HG03103 (cell line): Measurements from ENCODE around the gene ARHGAP9.
"Not testable (repeated sequence)": the region's sequence is repeated elsewhere in the genome, so short reads cannot be mapped to it uniquely, and the experiment has no call there.

ENCODE experiments used
- ATAC-seq: cut with Tn5 transposase; IDR thresholded peaks from one replicate; pipeline ENCODE4 v1.9.1; 2021; ENCODE audit warnings: low read depth; ENCODE audit not compliant: unreplicated experiment

Gene ARHGAP9

DNA sequence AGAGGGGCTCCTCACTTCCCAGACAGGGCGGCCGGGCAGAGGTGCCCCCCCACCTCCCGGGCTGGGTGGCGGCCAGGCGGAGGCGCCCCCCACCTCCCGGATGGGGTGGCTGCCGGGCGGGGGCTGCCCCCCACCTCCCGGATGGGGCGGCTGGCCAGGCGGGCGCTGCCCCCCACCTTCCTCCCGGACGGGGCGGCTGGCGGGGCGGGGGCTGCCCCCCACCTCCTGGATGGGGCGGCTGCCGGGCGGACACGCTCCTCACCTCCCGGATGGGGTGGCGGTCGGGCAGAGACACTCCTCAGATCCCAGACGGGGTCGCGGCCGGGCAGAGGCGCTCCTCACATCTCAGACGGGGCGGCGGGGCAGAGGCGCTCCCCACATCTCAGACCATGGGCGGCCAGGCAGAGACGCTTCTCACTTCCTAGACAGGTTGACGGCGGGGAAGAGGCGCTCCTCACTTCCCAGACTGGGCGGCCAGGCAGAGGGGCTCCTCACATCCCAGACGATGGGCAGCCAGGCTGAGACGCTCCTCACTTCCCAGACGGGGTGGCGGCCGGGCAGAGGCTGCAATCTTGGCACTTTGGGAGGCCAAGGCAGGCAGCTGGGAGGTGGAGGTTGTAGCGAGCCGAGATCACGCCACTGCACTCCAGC is 15.5 kb upstream of the ARHGAP9 start:
- not testable (repeated sequence) for ATAC-seq

DNA sequence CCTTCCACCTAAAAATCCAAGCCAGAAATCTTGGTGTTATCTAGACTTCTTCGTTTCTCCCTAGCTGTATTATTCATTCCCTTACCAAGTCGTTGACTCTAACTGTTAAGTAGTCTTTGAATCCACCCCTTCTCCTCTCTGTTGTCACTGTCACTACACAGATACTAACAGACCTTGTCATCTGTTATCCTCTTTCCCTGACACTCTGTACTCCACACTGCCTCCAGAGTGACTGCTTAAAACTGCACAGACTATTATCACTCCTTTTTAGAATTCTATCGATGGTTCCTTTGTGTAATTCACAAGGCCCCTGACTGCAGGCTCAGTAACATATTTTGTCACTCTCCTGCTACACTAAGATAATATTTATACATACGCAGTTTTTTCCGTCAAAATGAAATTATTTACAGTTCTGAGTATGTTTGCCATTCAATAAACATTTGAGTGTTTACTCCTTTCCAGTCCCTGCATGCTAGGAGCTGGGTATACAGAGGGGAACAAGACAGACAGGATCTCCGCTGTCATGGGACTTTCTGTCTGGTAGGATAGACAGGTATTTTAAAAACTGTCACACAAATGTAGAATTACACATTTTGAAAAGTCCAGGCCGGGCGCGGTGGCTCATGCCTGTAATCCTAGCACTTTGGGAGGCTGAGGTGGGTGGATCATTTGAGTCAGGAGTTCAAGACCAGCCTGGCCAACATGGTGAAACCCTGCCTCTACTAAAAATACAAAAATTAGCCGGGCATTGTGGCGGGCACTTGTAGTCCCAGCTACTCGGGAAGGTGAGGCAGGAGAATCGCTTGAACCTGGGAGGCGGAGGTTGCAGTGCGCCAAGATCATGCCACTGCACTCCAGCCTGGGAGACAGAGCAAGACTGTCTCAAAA is 12.0 kb upstream of the ARHGAP9 start:
- ATAC-seq: no peak

GRCh38 chr12:57490126-57490525 is 10.5 kb upstream of the ARHGAP9 start:
- ATAC-seq: no peak

- ATAC-seq: no peak
Observed at GRCh38 chr12:57489157-57489641, 9.5 kb upstream of the ARHGAP9 start.

GRCh38 chr12:57488402-57489156 is 8.9 kb upstream of the ARHGAP9 start:
- no peak for ATAC-seq

- ATAC-seq: peak; percentile 97
Observed at GRCh38 chr12:57487597-57488401, 8.1 kb upstream of the ARHGAP9 start, which contains the start of gene MARS1. MARS1 (plus strand) TSS chr12:57488068; CDS start chr12:57488091, 23 bp downstream.

- no peak for ATAC-seq
Observed at GRCh38 chr12:57487055-57487596, 7.5 kb upstream of the ARHGAP9 start.

- ATAC-seq: no peak
Observed at GRCh38 chr12:57485695-57486094, 6.0 kb upstream of the ARHGAP9 start.

- ATAC-seq: no peak
Observed at GRCh38 chr12:57483466-57483865, 3.8 kb upstream of the ARHGAP9 start.

- no peak for ATAC-seq
Observed at GRCh38 chr12:57481671-57482070, 2.0 kb upstream of the ARHGAP9 start.

- no peak for ATAC-seq
Observed at GRCh38 chr12:57479043-57479375, 657 bp downstream of the ARHGAP9 start.

- ATAC-seq: no peak
Observed at GRCh38 chr12:57477710-57478681, 1.7 kb downstream of the ARHGAP9 start.

DNA sequence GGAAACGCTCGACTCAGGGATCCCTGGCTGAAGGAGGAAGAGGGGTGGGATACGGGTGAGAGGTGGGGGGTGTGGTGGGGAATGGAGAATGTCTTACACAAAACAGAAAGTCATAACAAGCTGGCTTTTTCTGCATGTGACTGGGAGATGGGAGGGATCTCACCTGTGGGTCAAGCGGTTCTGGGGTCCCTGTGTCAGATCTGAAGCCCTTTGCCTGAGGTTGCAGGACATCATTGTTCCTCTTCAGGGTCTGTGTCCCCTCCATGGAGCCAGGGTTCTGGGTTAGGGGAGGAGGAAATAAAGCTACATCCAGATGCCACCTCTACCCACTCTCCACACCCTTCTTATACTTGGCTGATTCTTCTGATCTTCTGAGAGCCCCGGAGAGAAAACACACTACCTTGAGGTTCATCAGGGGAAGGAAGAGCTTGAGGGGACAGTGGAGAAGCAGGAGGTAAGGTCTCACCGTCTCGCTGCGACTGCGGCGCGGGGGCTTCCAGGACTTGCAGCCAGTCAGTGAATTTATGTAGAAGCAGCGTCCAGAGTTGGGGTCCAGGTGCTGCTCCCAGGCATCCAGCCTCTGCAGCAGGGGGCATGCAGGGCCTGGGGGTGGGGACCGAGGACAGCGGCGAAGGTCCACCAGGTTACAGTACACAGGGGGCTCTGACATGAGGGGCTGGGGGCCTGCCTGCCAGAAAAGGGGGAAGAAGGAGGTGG is 2.5 kb downstream of the ARHGAP9 start:
- ATAC-seq: no peak

DNA sequence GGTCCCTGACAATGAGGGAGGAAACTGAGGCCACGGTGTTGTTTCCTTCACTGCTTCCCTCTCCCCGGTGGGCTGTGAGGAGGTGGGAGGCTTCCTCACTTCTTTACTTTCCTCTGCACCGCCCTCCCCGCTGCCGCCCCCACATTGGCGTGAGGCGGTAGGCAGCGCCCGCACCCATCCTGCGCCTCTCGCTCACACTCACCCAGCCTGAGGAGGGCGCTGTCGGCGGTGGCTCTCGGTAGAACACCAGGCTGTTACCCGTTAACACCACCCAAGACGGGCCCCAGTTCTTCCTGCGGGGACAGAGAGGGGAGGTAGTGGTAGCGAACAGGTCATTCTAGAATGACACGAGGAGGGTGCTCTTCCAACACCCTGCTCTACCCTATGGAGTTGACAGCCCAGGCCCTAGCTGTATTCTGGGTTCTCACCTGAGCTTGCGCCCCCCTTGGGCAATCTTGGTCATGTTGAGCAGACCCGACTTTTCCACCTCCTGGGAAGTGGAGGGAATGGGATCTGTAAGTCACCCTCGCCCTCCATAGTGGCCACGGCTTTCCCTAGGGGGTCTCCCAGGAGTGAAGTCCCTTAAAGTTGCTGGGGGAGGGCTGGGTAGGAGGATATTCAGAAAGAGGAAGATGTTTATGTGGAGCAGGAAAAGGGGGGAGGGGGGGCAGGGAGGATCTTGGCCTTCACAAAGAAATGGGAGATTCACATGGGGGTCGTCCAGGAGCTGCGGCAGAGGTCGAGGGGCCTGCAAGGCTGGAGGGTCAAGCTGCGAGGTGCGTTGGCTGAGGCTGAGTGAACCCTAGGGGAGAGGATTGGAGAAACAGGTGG is 3.3 kb downstream of the ARHGAP9 start:
- ATAC-seq: no peak

GRCh38 chr12:57475271-57476161 is 4.2 kb downstream of the ARHGAP9 start:
- no peak for ATAC-seq

DNA sequence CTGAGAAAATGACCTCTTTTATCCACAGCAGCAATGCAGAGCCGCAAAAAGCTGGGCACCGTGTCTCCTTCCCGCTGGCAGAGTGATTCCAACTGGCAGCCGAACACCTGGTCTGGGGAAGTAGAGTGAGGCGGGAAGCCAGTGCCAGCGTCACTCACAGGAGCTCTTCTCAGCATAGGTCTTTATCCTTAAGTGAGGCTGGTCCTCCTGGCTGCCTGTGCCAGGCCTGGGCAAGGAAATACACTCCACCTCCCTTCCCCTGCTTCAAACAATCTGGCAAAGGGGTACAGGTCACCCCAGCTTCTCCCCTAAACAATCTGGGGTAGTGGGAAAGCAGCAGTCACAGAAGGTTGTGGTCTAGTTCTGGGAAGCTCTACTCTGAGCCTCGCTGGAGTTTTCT is 4.8 kb downstream of the ARHGAP9 start:
- no peak for ATAC-seq
